HL-60/S4 (cell line): ENCODE data around the gene PRSS12.
"Not testable (repeated sequence)": the region's sequence is repeated elsewhere in the genome, so short reads cannot be mapped to it uniquely, and the experiment has no call there.

Experiments used
- in situ Hi-C: fragments of 300-500 bp; cut with MboI; formaldehyde crosslinking; loops from 2 replicates; pipeline ENCODE4 v1.14.3; 2022; ENCODE audit warnings: low sequenced_read_pairs

Gene PRSS12

GRCh38 chr4:118325431-118325830, 27.4 kb downstream of the PRSS12 start:
- in situ Hi-C loops, result no loop called here

- in situ Hi-C loops, result no loop called here
These were observed 29.8 kb downstream of the PRSS12 start for GRCh38 chr4:118322831-118323502.

GRCh38 chr4:118318931-118319330, 33.9 kb downstream of the PRSS12 start:
- in situ Hi-C loops, result no loop called here

GRCh38 chr4:118317691-118318090, 35.1 kb downstream of the PRSS12 start:
- in situ Hi-C loops, result no loop called here

GRCh38 chr4:118314221-118314620, 38.6 kb downstream of the PRSS12 start:
- in situ Hi-C loops, result no loop called here

- in situ Hi-C loops, result no loop called here
These were observed 39.7 kb downstream of the PRSS12 start for GRCh38 chr4:118313098-118313497.

- in situ Hi-C loops, result no loop called here
These were observed 44.3 kb downstream of the PRSS12 start for GRCh38 chr4:118308306-118309030.

- in situ Hi-C loops, result no loop called here
These were observed 45.2 kb downstream of the PRSS12 start for GRCh38 chr4:118307643-118308042.

GRCh38 chr4:118299619-118300018, 53.2 kb downstream of the PRSS12 start:
- in situ Hi-C loops, result not testable (repeated sequence)

- in situ Hi-C loops, result no loop called here
These were observed 56.1 kb downstream of the PRSS12 start for GRCh38 chr4:118296729-118297128.

GRCh38 chr4:118290951-118291350, 61.9 kb downstream of the PRSS12 start:
- in situ Hi-C loops, result no loop called here

GRCh38 chr4:118289794-118290193, 63.0 kb downstream of the PRSS12 start:
- in situ Hi-C loops, result no loop called here

GRCh38 chr4:118287711-118288451, 64.9 kb downstream of the PRSS12 start:
- in situ Hi-C loops, result no loop called here

GRCh38 chr4:118286685-118287084, 66.1 kb downstream of the PRSS12 start:
- in situ Hi-C loops, result no loop called here

- in situ Hi-C loops, result no loop called here
These were observed 66.9 kb downstream of the PRSS12 start for GRCh38 chr4:118285931-118286330.

GRCh38 chr4:118284169-118284568, 68.6 kb downstream of the PRSS12 start:
- in situ Hi-C loops, result no loop called here

GRCh38 chr4:118282692-118283091, 70.1 kb downstream of the PRSS12 start:
- in situ Hi-C loops, result no loop called here

- in situ Hi-C loops, result no loop called here
These were observed 71.0 kb downstream of the PRSS12 start for GRCh38 chr4:118281611-118282442.

GRCh38 chr4:118280501-118281218, 72.1 kb downstream of the PRSS12 start:
- in situ Hi-C loops, result no loop called here

- in situ Hi-C loops, result no loop called here
These were observed 72.8 kb downstream of the PRSS12 start for GRCh38 chr4:118279920-118280432.
